HG03342 (cell line): ENCODE measurements around the gene SIGMAR1.
"Not testable (repeated sequence)": the region's sequence is repeated elsewhere in the genome, so short reads cannot be mapped to it uniquely, and the experiment has no call there.

Experiments used
- ATAC-seq: cut with Tn5 transposase; IDR thresholded peaks from one replicate; pipeline ENCODE4 v1.9.1; 2021; ENCODE audit warnings: mild to moderate bottlenecking, moderate library complexity; ENCODE audit not compliant: unreplicated experiment

Gene SIGMAR1

DNA sequence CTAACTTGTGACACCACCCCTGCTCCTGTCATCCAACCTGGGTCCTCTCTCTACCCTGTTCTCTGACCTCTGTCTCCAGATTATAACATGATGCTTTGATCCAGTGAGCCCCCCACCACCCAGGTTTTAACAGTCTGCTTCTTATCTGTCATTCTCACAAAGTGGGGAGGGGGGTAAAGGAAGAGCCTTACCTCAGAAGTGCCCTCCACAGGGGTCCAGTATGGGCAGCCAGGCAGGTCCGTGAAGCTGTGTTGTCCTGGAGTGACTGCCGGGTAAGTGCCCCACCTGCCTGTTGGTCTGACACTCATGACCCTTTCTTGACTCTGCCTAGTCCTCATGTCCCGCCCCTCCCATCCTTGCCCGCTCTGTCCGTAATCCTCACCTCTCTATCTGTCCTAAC is 17.8 kb upstream of the SIGMAR1 start:
- ATAC-seq = no peak

GRCh38 chr9:34654323-34655051 is 16.9 kb upstream of the SIGMAR1 start:
- no peak for ATAC-seq

GRCh38 chr9:34653151-34654072 is 15.8 kb upstream of the SIGMAR1 start:
- no peak for ATAC-seq

DNA sequence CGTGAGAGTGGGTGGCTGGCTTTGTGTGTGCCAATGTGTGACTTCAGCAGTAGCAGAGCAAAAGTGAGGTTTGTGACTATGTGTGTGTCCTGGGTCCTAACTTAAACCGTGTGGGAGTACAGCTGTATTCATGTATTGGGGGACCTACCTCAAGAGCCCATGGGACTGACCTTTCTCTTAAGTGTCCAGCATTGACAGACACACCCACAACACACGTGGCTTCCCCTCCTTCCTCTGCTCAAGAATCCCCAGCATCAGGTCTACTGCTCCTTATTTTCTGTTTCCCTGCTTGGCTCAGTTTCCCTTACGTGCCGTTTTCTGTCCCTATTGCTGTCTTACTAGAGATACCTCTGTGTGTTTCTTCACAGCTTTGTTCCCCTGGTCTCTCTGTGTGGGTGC is 15.0 kb upstream of the SIGMAR1 start:
- no peak for ATAC-seq

DNA sequence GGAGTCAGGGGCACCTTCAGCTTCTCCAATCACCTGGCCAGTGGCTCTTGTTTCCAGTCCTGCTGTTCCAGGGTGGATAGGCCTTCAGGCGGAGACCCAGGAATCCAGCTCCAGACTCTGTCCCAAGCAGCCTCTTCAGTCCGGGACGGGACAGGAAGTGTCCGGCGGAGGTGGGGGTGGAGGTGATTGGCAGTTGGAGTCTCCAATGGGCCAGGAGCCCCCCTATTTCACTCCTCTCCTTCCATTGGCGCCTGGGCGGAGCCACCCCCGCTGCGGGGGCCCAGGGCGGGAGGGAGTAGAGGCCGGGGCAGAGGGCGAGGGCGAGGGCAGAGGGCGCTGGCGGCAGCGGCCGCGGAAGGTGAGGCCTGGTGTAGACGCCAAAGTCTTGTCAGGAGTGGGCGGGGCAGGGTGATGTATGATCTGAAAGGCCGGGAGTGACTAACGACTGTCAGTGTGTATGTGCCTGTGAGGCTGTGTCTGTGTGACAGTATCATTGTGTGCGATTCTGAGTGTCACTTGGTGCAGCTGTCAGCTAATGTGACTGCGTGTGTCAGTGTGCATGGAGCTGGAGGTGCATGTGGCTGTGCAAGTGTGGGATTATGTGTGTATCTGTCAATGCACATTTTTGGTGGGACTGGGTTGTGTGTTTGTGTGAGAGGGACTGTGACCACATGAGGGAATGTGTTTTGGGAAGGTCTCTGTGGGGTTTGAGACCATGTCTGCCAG is 14.5 kb upstream of the SIGMAR1 start, which contains the start of gene IL11RA:
Gene IL11RA (plus strand): TSS at position 310 of the 726 bp plus-strand sequence. CDS start 3,033 bp downstream, outside the sequence.
- no peak for ATAC-seq

DNA sequence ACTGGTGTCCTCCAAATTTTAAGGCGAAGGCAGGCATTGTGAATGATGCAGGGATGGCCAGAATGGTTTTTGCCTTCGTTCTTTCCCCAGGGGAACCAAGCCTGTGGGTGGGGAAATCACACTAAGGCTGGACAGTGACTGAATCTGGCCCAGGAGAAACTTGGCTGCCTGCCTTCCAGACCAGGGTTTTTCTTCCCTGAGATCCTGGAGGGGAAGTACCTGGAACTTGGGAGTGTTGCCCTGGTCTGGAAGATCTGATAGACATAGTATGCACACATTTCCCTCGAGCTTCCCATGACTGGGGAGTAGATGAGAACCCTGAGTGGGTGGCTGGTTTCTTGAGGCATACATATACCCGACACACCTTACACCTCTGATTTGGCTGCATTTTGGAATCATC is 13.7 kb upstream of the SIGMAR1 start:
- ATAC-seq = no peak

GRCh38 chr9:34650816-34651215 is 13.2 kb upstream of the SIGMAR1 start:
- ATAC-seq = no peak

DNA sequence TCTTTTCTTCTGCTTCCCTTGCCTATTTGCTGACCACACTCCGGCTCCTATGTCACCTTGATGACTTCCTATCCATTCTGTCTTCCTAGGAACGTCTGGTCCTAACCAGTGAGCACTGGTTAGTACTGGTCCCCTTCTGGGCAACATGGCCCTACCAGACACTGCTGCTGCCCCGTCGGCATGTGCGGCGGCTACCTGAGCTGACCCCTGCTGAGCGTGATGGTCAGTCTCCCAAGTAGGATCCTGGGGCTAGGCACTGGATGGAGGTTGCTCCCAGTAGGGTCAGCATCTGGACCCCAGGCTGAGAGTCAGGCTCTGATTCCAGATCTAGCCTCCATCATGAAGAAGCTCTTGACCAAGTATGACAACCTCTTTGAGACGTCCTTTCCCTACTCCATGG is 11.1 kb upstream of the SIGMAR1 start:
- ATAC-seq = no peak

DNA sequence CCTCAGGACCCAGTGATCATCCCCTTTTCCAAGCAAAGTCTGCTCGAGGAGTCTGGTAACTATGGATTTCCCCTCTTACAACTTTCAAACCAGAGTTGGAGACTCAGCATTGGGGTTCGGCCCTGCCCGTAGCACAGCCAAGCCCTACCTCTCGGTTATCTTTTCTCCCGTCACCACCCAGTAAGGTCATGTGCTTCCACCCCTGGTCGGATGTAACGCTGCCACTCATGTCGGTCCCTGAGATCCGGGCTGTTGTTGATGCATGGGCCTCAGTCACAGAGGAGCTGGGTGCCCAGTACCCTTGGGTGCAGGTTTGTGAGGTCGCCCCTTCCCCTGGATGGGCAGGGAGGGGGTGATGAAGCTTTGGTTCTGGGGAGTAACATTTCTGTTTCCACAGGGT is 10.1 kb upstream of the SIGMAR1 start:
- ATAC-seq = no peak

- ATAC-seq = no peak
These were observed 9.5 kb upstream of the SIGMAR1 start for GRCh38 chr9:34647084-34647403.

GRCh38 chr9:34646211-34647083 is 8.9 kb upstream of the SIGMAR1 start, which contains the start of gene GALT:
Gene GALT (plus strand): TSS chr9:34646675. CDS start chr9:34646705, 30 bp downstream.
- peak; percentile 82 for ATAC-seq

DNA sequence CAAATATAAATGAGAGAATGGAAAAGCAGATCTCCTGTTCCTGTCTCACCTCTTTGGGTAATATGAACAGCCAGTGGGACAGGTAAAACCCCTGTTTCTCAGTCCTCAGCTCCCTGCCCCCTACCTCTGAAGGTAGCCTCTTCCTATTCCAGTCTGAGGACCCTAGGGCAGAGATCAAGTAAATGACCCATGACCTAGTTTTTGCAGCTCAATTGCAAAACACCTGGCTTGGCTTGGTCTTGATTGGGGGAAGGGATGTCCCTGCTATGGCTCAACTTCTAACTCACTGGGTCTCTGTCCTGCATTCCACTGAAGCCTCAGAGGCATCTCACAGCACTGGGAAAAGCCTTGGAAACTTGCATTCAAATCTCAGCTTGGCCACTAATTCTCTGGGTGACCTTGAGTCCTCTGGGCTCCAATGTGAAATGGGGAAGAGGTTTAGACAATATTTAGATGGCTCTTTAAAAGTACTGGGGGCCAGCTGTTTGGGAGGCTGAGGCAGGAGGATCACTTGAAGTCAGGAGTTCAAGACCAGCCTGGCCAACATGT is 7.3 kb upstream of the SIGMAR1 start:
- no peak for ATAC-seq

- no peak for ATAC-seq
These were observed 5.1 kb upstream of the SIGMAR1 start for GRCh38 chr9:34642679-34643078.

DNA sequence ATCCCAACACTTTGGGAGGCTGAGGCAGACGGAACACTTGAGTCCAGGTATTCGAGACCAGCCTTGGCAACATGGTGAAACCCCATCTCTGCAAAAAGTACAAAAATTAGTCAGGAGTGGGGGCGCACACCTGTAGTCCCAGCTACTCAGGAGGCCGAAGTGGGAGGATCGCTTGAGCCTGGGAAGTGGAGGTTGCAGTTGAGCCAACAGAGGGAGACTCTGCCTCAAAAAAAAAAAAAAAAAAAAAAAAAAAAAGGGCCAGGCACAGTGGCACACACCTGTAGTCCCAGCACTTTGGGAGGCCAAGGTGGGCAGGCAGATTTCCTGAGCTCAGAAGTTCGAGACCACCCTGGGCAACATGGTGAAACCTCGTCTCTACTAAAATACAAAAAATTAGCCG is 1.7 kb upstream of the SIGMAR1 start:
- ATAC-seq = not testable (repeated sequence)

DNA sequence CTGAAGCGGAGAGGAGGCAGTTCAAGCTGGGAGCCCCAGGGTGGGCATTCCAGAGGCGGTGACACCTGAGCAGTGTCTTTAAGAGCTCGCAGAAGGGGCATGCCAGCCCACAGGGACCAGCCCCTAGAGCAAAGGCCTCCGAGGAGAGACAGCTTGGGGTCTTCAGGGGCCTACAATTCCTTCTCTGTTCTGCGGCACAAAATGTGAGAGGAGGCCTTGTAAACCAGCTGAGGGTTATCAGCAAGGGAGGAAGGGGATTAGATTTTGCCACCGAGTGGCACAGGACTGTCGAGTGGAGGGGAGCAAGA is 505 bp upstream of the SIGMAR1 start:
- no peak for ATAC-seq

DNA sequence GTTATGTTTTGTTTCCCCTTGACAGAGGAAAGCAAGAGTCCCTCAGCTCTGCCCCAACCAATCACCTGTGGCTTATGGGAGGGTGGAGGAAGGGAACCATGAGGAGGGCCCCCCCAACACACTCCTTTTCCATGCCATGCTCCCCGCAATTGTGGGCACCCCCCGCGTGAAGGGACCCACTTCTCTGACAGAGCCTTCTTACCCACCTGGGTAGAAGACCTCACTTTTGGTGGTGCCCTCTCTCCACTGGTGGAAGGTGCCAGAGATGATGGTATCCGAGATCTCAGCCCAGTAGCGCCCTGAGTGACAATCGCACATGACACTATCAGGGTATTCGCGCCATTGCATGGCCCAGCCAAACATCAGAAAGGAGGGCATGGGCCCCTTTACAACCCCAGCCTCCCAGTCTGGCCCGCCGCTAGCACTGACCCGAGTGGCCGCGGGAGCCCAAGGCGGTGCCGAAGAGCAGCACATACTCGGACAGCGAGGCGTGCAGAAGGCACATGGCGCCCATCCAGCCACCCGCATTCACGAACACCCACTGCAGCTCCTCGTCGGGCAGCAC is 714 bp downstream of the SIGMAR1 start:
- no peak for ATAC-seq

GRCh38 chr9:34635556-34635955 is 2.0 kb downstream of the SIGMAR1 start:
- ATAC-seq = no peak

DNA sequence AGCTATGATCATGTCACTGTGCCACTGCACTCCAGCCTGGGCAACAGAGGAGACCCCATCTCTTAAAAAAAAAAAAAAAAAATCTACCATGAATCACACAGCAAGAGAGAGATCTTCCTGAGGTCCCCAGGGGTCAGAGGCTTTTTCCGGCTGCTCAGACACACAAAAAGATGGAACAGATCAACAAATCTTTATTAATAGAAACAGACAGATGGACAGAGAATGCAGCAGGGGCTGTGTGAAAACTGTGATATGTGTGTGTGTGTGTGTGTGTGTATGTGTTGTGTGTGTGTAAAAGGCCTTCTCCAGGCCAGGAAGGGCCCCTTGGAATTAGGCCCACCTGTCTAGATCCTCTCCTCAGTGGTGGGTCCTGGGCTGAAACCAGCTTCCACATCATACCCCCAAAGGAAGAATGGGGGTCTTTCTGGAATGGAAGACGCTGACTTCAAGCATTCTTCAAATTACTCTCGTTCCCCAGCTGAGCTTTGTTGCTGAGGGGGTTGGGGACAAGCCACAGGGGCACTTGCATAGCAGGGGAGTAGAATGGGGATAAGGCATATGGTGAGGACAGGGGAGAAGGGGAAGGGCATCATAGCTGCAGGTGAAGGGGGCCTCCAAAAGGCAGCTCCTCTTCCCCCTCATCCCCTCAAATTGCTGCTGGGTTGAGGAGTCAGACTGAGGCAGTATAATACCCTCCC is 2.9 kb downstream of the SIGMAR1 start:
- ATAC-seq = no peak

DNA sequence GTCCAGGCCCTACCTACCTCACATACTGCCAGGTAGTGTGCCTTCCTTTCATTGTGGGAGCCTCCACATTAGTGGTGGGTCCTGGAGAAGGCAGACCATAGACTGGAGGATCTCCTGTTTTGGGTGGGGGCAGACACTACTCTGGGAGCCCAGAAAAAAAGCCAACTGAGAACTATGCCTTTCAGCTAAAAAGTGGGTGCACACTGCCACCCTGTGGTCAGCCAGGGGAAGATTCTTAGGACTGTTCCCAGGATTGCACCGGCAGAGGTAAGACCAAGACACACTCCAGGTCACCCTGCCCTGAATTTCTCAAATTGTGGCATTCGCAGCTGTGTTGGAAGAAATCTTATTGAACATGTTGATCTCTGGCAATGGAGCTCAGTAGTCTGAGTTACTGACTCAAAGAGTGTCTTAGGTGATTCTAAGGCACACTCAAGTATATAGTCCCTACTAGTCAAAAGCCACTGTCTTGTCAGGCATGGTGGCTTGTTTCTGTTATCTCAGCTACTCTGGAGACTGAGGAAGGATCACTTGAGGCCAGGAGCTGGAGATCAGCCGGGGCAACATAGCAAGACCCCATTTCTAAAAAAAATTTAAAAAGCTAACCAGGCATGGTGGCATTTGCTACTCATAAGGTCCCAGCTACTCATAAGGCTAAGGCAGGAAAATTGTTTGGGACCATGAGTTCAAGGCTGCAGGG is 3.6 kb downstream of the SIGMAR1 start:
- ATAC-seq = no peak
